ENCODE measurements around the gene PROKR2. TPM values are rescaled to one million over a fixed set of nuclear protein-coding genes. Genes with fewer than 3 reads are reported as not detected.

The PROKR2 gene
- total and polyA plus RNA-seq, 2 of the 13 experiments (the other 11 are each of a cell fraction or from before 2014, with no cell fraction given) = not detected

GRCh38 chr20:5316188-5317158, at the start of gene PROKR2 (continued):
- TF ChIP-seq POLR2AphosphoS2 (IDR thresholded peaks at IDR 0.05; ENCODE audit: low read depth, low read length) = no peak
- TF ChIP-seq ZBTB39 (CRISPR knock-in tag; IDR thresholded peaks at IDR 0.05) = no peak
- TF ChIP-seq TBX3 (IDR thresholded peaks at IDR 0.05; ENCODE audit: borderline replicate concordance) = no peak
- TF ChIP-seq ZNF549 (CRISPR knock-in tag; IDR thresholded peaks at IDR 0.05) = no peak
- no peak for TF ChIP-seq ZNF770 (CRISPR knock-in tag; IDR thresholded peaks at IDR 0.05)
- no peak for TF ChIP-seq ZNF205 (CRISPR knock-in tag; IDR thresholded peaks at IDR 0.05)
- TF ChIP-seq ZNF687 (CRISPR knock-in tag; IDR thresholded peaks at IDR 0.05) = peak; percentile 45
- TF ChIP-seq ZFP41 (CRISPR knock-in tag; IDR thresholded peaks at IDR 0.05; ENCODE audit: borderline replicate concordance) = no peak
- no peak for TF ChIP-seq ZNF350 (CRISPR knock-in tag; IDR thresholded peaks at IDR 0.05; ENCODE audit: borderline replicate concordance, low read depth)
- no peak for TF ChIP-seq SNAI1 (CRISPR knock-in tag; IDR thresholded peaks at IDR 0.05; ENCODE audit: borderline replicate concordance)
- no peak for TF ChIP-seq RCOR2 (CRISPR knock-in tag; IDR thresholded peaks at IDR 0.05)
- no peak for TF ChIP-seq ZNF546 (CRISPR knock-in tag; conservative IDR thresholded peaks at IDR 0.05)
- no peak for TF ChIP-seq ERF (CRISPR knock-in tag; IDR thresholded peaks at IDR 0.05)
- TF ChIP-seq TERF1 (CRISPR knock-in tag; IDR thresholded peaks at IDR 0.05) = no peak
- peak; percentile 19; the same call in 1 of the 2 replicates for TF ChIP-seq ZNF768 (CRISPR knock-in tag; IDR thresholded peaks at IDR 0.05)
- TF ChIP-seq ZBTB37 (CRISPR knock-in tag; IDR thresholded peaks at IDR 0.05) = no peak
- no peak for TF ChIP-seq CENPX (CRISPR knock-in tag; IDR thresholded peaks at IDR 0.05)
